Measurements from ENCODE around the gene SHB. TPM values are rescaled to one million over a fixed set of nuclear protein-coding genes. Genes with fewer than 3 reads are reported as not detected.

Gene SHB
- total RNA-seq, 2 donors from 2014 or later: 25.2 to 29.3 TPM

DNA sequence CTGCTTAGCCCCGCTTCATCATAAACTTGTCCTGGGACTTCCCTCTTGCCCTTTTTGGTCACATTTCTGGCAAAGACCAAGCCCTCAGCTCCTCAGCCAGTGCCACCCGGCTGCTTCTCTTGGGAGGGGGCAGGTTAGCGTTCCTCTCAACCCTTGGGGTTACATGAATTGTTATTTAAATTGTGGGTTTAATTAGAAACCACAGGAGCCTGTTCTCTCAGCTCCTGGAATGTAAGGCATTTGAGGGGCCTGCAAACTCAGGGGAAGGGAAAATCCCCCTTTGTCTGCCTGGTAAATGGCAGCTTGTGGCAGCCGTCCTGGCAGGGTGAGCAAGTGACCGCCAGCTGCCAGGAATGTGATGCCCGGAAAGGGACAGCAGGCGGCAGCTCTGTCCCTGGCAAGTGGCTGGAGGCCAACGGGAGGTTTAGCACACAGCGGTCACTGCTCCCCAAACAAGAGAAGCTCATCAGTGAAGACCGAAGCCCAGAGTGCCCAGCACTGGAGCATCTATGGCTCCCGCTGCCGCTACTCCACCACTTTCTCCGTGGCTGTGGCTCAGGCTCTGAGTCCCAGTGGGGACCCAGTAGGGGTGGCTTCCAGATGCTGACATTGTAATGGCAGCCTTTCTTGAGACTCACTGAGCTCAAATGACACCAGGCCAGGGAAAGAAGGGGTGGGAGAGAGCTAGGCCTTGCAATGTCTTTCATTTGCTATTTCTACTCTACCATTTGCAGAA lies 51.7 kb downstream of the SHB start:
- Histone ChIP-seq H3K27ac (peak overlapping the region; percentile 33 to 80 (median 72)), H3K4me1 (peaks cover 53% of the 10 kb centered on the region)

DNA sequence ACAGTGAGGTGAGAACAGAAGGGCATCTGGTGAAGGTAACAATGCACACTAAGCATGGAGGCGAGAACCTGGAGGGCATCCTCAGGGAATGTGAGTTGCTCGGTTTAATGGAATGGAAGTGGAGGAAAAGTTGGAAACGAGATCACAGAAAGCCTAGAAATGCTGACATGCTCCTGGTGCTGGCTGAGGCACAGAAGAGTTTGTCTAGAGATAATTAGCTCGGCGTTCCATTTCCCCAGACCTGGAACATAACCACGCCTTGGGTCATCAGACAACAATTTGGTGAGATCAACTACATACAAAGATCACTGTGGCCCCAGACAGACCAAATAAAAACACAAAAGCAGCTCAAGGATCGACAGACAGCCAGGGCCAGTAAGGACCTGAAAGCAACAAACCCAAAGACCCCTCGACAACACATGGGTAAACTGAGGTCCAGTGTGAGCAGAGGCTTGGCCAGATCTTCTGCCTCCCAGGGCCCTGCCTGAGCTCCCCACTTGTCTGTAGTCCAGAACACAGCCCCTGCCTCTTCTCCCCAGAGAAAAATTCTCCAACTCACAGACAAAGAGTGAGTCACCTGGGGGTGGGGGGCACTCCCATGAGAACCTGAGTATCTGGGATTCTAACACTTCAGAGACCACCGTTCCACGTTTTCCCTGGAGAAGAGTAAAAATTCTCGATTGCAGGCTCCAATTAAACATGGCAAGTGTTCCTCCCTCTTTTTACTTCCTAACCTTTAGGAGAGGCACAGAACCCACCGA lies 52.5 kb downstream of the SHB start:
- intact Hi-C loops (cut with DNase I): loop anchor here (10.0 kb wide), 2 partner anchors 48 to 52 kb away; partner anchors contain the start of gene SHB
- WGBS, 2 donors: 47 to 63% methylated on average over 12 of the region's 12 CpGs
- peak overlapping the region; percentile 23 to 80 (median 72) for H3K27ac ChIP-seq
- peak; percentile 21 for ATAC-seq
- no peaks in the 10 kb centered on the region for H3K36me3 ChIP-seq (replicated peaks in 1 of 2; ENCODE audit: insufficient read depth in 1 of 2, low read depth in 2 of 2)
- H3K27me3 ChIP-seq: no peaks in the 10 kb centered on the region
- TF ChIP-seq CTCF (IDR thresholded peaks at IDR 0.05) (no peak), POLR2A (IDR thresholded peaks at IDR 0.05) (no peak)
- DNase-seq: peak in 1 of 4 donors; percentile 23
- peaks cover 53% of the 10 kb centered on the region for H3K4me1 ChIP-seq
- no peaks in the 10 kb centered on the region for H3K9me3 ChIP-seq
- H3K4me3 ChIP-seq: no peak overlapping the region

More for the DNA sequence above, 51.7 kb downstream of the SHB start:
- no peaks in the 10 kb centered on the region for H3K27me3 ChIP-seq
- H3K4me3 ChIP-seq: no peak overlapping the region
- intact Hi-C loops (cut with DNase I): loop anchor here (10.0 kb wide), 2 partner anchors 47 to 53 kb away; partner anchors contain the start of gene SHB
- H3K36me3 ChIP-seq (replicated peaks in 1 of 2; ENCODE audit: insufficient read depth in 1 of 2, low read depth in 2 of 2): no peaks in the 10 kb centered on the region
- 42 to 62% methylated on average over 10 to 13 of the region's 13 CpGs for WGBS, 2 donors
- ATAC-seq (peak; percentile 76), DNase-seq (peak; percentile 72 to 86 (median 82))
- H3K9me3 ChIP-seq: no peaks in the 10 kb centered on the region
- TF ChIP-seq POLR2A (IDR thresholded peaks at IDR 0.05): peak in 1 of 3 donors; percentile 4
- peak; percentile 16 to 76 (median 65) for TF ChIP-seq CTCF (IDR thresholded peaks at IDR 0.05)

DNA sequence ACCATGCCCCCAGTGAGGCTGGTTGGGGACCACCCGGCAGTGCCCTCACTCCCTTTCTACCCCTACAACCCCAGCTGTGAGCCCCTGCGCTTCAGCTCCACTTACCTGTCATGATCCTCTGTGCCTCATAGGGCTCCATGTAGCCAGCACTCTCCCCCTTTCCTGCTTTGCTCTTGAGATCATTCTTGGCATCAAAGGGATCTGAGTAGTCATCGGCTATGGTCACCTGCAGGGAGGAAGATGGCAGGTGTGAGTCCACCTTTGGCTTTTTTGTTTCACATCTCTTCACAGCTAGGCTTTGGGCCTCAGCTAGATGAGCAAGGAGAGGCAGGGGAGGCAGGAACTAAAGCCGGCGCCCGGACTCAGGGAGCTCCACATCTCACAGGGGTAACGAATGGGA lies 53.1 kb downstream of the SHB start:
- 86 to 92% methylated on average over 6 to 7 of the region's 7 CpGs for WGBS, 2 donors
- no peaks in the 10 kb centered on the region for H3K27me3 ChIP-seq
- H3K9me3 ChIP-seq: no peaks in the 10 kb centered on the region
- no peak overlapping the region for H3K4me3 ChIP-seq
- H3K4me1 ChIP-seq: peaks cover 53% of the 10 kb centered on the region
- no peaks in the 10 kb centered on the region for H3K36me3 ChIP-seq (replicated peaks in 1 of 2; ENCODE audit: insufficient read depth in 1 of 2, low read depth in 2 of 2)
- intact Hi-C loops (cut with DNase I): loop anchor here (10.0 kb wide), 2 partner anchors 49 to 51 kb away; partner anchors contain the start of gene SHB
- no peak for ATAC-seq
- TF ChIP-seq CTCF (IDR thresholded peaks at IDR 0.05): no peak
- no peak for TF ChIP-seq POLR2A (IDR thresholded peaks at IDR 0.05)
- H3K27ac ChIP-seq: peak overlapping the region in 3 of 4 donors; percentile 67 to 80 (median 76)
- DNase-seq: no peak

- TF ChIP-seq CTCF (IDR thresholded peaks at IDR 0.05): no peak
- no peak for TF ChIP-seq POLR2A (IDR thresholded peaks at IDR 0.05)
- H3K4me1 ChIP-seq: peaks cover 46% of the 10 kb centered on the region
- H3K27me3 ChIP-seq: no peaks in the 10 kb centered on the region
- H3K36me3 ChIP-seq (replicated peaks in 1 of 2; ENCODE audit: insufficient read depth in 1 of 2, low read depth in 2 of 2): no peaks in the 10 kb centered on the region
- peak overlapping the region in 3 of 4 donors; percentile 67 to 80 (median 76) for H3K27ac ChIP-seq
- no peak overlapping the region for H3K4me3 ChIP-seq
- WGBS, 2 donors: 67 to 77% methylated on average over 4 of the region's 4 CpGs
- DNase-seq (no peak), ATAC-seq (no peak)
- H3K9me3 ChIP-seq: no peaks in the 10 kb centered on the region
- intact Hi-C loops (cut with DNase I): loop anchor here (10.0 kb wide), 2 partner anchors 50 kb away; partner anchors contain the start of gene SHB
These were observed 53.8 kb downstream of the SHB start for GRCh38 chr9:38015266-38015665.

All from body of pancreas (tissue), 4 donors.